Caki2 (cell line): ENCODE measurements around the gene HTR1E. TPM values are rescaled to one million over a fixed set of nuclear protein-coding genes. Genes with fewer than 3 reads are reported as not detected.
"Not testable (repeated sequence)": the region's sequence is repeated elsewhere in the genome, so short reads cannot be mapped to it uniquely, and the experiment has no call there.

ENCODE experiments used
- DNase-seq: peaks from one replicate; pipeline ENCODE4 v3.0.0-alpha.2; 2015; ENCODE audit warnings: low read depth
- in situ Hi-C: cut with HindIII; loops from 2 replicates; pipeline ENCODE4 v1.10.0; 2016; ENCODE audit warnings: low sequenced_read_pairs, low pct_unique_long_range_greater_than_20kb, mixed read lengths
- total RNA-seq: library from RNA; depleted of rRNA; stranded (reverse); fragments of >200 nt; shearing (Covaris generic); gene quantifications from 2 replicates; pipeline ENCODE4 v1.2.3, GENCODE V29; 2014; ENCODE audit warnings: low replicate concordance

Gene HTR1E
- total RNA-seq, 1 experiment from 2014 or later, result not detected

GRCh38 chr6:86964029-86964579 lies 26.8 kb downstream of the HTR1E start:
- in situ Hi-C loops, result no loop called here

GRCh38 chr6:86966271-86966670 lies 28.9 kb downstream of the HTR1E start:
- DNase-seq, result no peak
- in situ Hi-C loops, result no loop called here

More at GRCh38 chr6:86964029-86964579, 26.8 kb downstream of the HTR1E start:
- no peak for DNase-seq

GRCh38 chr6:86969573-86969972 lies 32.2 kb downstream of the HTR1E start:
- in situ Hi-C loops, result no loop called here
- peak; percentile 55 for DNase-seq

GRCh38 chr6:86973088-86973487 lies 35.8 kb downstream of the HTR1E start:
- DNase-seq, result no peak
- in situ Hi-C loops, result no loop called here

GRCh38 chr6:86978251-86978650 lies 40.9 kb downstream of the HTR1E start:
- in situ Hi-C loops, result no loop called here

GRCh38 chr6:87001494-87001893 lies 64.2 kb downstream of the HTR1E start:
- no peak for DNase-seq
- in situ Hi-C loops, result no loop called here

More at GRCh38 chr6:86978251-86978650, 40.9 kb downstream of the HTR1E start:
- DNase-seq, result no peak

GRCh38 chr6:87002391-87002790 lies 65.1 kb downstream of the HTR1E start:
- in situ Hi-C loops, DNase-seq: not testable (repeated sequence)

- DNase-seq, in situ Hi-C loops: not testable (repeated sequence)
These were observed 69.2 kb downstream of the HTR1E start for GRCh38 chr6:87006541-87006940.

GRCh38 chr6:87009581-87009980 lies 72.3 kb downstream of the HTR1E start:
- DNase-seq, in situ Hi-C loops: not testable (repeated sequence)

- DNase-seq, result no peak
These were observed 74.7 kb downstream of the HTR1E start for GRCh38 chr6:87012035-87012434.

GRCh38 chr6:87012743-87013142 lies 75.4 kb downstream of the HTR1E start:
- no peak for DNase-seq
- in situ Hi-C loops, result no loop called here

More at GRCh38 chr6:87012035-87012434, 74.7 kb downstream of the HTR1E start:
- in situ Hi-C loops, result no loop called here

- in situ Hi-C loops, result no loop called here
- no peak for DNase-seq
These were observed 79.4 kb downstream of the HTR1E start for GRCh38 chr6:87016772-87017171.

- no peak for DNase-seq
- in situ Hi-C loops, result no loop called here
These were observed 89.7 kb downstream of the HTR1E start for GRCh38 chr6:87027021-87027420.

- in situ Hi-C loops, result no loop called here
These were observed 92.5 kb downstream of the HTR1E start for GRCh38 chr6:87029711-87030314.

GRCh38 chr6:87040729-87041128 lies 103.4 kb downstream of the HTR1E start:
- in situ Hi-C loops, result no loop called here
- no peak for DNase-seq

More at GRCh38 chr6:87029711-87030314, 92.5 kb downstream of the HTR1E start:
- peak; percentile 2 for DNase-seq

GRCh38 chr6:87045521-87046075 lies 108.3 kb downstream of the HTR1E start:
- in situ Hi-C loops, result no loop called here

GRCh38 chr6:87049779-87050178 lies 112.5 kb downstream of the HTR1E start:
- in situ Hi-C loops, result no loop called here
- DNase-seq, result no peak

More at GRCh38 chr6:87045521-87046075, 108.3 kb downstream of the HTR1E start:
- DNase-seq, result no peak

- in situ Hi-C loops, result no loop called here
- no peak for DNase-seq
These were observed 116.0 kb downstream of the HTR1E start for GRCh38 chr6:87053312-87053711.

GRCh38 chr6:87054143-87054833 lies 117.0 kb downstream of the HTR1E start:
- in situ Hi-C loops, result no loop called here
- DNase-seq, result no peak
